SU-DHL-6 (cell line): ENCODE measurements around the gene MAST2.

Experiments used
- CTCF ChIP-seq: fragments of 200-600 bp; sonication (generic); IDR thresholded peaks from one replicate; pipeline ENCODE4 v1.5.1; 2017; ENCODE audit warnings: antibody characterized with exemption, mild to moderate bottlenecking, low read length, moderate library complexity; ENCODE audit not compliant: insufficient read depth, poor library complexity, severe bottlenecking
- EZH2phosphoT487 ChIP-seq: fragments of 200-600 bp; sonication (generic), shearing (Covaris generic); conservative IDR thresholded peaks from 2 replicates; pipeline ENCODE4 v1.6.1; 2018; ENCODE audit warnings: mild to moderate bottlenecking, antibody characterized with exemption, low read length, moderate library complexity, mixed read lengths

GRCh38 chr1:46077644-46078043 lies 274.2 kb downstream of the MAST2 start:
- TF ChIP-seq CTCF, result no peak
- TF ChIP-seq EZH2phosphoT487, result no peak
